ENCODE results near the gene ABCA12. TPM values are rescaled to one million over a fixed set of nuclear protein-coding genes. Genes with fewer than 3 reads are reported as not detected.

The ABCA12 gene
- total RNA-seq, 1 donor from 2014 or later, result not detected

DNA sequence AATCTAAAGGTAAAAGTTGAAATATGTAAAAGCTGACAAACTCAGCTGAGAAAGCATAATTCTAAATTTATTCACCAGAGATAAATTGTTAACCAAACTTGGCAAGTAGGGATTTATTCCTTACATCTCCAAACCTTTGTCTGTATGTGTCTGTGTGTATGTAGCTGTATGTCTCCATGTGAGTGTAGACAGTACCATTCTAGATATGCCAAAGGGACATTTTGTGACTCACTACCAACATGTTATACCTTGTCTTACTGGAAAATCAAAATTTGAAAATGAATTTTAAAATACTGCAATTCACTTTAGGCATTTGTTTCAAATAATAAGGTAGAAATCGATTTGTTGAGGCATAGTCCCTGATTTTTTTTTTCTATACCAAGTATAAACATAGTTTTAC lies 102.1 kb downstream of the ABCA12 start:
- DNase-seq (ENCODE audit: low spot score), result no peak

DNA sequence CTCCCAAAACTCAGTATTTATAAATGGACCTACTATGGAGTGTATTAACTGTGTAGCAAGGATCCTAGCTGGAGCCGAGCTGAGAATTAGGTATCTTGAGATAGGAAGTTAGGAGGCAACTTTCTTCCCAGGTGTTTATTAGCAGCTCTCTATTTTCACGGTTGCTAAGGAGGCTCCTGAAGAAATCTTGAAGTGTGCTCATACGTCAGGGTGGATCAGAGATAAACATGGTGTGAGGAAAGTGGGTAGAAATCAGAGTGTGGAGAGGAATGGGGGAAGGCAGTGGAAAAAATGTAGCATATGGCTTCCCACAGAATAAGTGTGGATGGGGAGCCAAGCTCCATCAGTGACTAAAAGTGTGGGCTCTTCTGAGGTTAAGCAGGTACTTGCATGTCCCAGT lies 104.3 kb downstream of the ABCA12 start:
- DNase-seq (ENCODE audit: low spot score), result no peak

DNA sequence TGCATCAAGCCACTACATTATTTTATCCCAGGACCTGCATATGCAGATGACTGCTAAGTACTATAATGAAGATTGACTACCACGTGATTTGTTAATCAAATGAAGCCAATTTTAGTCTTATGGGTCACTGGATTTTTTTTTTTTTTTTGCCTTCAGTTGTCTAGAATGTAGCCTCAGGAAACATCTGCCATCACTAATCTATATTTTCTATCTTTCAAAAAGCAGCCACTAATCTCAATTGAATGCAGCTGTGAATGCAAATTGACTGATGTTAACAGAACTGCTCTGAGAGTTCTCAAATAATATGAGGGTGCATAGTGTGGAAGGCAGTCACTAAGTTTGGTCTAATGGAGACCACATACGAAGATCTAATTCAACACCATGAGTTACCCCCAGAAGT lies 106.3 kb downstream of the ABCA12 start:
- no peak for DNase-seq (ENCODE audit: low spot score)

DNA sequence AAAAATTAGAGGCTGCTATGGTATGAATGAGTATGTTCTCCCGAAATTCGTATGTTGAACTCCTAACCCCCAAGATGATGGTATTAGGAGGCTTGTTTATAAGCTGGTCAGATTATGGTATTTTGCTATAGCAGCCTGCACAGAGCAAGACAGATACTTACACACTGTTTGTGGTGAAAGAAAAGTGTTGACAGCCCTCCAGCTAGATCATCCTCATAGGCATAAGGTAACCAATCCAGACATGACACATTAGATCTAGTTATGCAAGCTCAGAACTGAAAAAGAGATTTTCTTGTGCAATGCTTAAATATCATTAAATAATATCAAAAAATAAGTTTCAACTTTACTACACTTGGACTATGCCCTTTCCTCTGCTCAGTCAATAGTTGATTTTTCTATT lies 107.1 kb downstream of the ABCA12 start:
- no peak for DNase-seq (ENCODE audit: low spot score)

DNA sequence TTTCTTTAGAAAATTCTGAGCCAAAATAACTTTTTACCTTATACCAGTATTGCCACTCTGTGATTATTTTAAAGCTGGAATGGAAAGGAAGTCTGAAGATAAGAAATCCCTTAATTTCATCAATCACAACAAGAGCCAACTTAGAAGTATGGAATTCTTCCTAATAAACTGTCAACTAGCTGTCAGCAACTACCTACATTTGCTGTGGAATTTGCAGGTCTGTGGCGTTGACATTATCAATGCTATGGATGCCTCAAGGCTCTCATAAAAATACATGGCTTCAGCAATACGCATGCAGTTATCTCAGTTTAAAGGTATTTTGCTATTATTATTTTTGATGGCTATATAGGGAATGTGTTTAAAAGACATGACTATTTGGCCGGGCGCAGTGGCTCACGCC lies 108.5 kb downstream of the ABCA12 start:
- no peak for DNase-seq (ENCODE audit: low spot score)

DNA sequence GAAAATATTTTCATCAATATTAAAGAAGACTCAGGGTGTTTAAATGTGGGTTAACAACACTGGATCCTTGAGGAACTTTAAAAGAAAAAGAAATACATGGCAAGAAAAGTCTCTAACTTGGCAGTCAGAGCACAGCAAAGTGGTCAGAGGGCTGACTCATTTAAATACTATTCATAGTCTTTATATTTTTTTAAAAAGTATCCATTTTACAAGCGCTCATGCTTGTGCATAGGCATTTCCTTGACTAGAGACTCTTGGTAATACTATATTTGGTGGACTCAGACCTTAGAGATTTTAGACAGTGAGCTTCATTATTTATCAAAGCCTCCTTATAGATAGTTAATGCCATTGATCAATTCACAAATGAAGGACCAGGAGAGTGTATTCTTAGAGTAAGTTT lies 110.2 kb downstream of the ABCA12 start:
- DNase-seq (ENCODE audit: low spot score), result no peak

DNA sequence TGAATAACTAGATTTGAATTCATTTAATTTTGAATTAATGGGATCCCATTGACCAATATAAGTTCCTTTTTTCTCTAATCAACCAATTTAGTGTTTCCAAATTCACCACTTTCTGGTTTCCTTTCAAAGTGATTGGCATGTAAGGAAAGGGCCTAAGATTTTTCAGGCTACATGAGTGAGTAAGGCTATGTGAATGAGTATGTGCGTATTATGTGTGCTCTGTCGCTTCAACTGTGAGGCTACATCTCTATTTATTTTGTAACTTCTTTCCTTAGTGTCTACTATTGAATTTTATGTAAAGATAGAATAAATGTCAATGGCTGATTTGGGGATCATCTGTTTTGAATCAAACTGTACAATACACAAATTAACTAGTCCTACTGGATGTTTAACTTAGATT lies 110.6 kb downstream of the ABCA12 start:
- DNase-seq (ENCODE audit: low spot score), result no peak

DNA sequence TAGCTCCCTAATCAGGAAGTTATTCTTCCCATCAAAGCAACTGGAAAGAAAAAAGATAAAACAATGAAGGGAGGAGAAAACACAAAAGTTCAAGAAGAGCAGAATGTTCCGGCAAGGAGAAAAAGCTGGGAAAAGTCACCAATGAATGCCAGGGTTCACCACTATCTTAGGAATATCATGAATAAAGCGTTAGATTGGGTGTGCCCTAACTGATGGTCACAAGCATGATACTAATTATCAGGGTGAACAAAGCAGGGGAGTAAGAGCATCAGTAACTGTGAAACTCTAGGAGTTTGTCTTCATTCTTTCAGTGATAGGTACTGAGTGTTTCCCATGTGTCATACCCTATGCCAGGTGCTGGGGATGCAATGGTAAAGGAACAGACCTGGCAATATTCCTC lies 115.5 kb downstream of the ABCA12 start:
- DNase-seq (ENCODE audit: low spot score), result no peak

DNA sequence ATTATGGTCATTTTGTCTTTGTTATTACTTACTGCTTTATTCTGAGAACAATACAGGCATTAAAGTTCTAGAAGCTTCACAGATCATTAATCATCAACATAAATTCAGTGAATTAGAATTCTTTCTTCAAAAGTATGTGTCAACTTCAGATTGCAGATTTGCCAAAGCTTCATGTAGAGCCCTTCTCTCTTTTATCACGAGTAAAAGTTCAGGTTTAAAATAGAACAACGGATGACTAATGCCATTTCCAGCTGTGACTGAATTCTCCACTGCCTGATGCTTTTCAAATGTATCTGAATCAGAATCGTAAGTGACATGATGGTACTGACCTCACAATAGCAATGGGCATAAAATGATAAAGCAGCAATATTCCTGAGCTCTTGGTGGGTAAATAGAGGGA lies 116.0 kb downstream of the ABCA12 start:
- DNase-seq (ENCODE audit: low spot score), result no peak

DNA sequence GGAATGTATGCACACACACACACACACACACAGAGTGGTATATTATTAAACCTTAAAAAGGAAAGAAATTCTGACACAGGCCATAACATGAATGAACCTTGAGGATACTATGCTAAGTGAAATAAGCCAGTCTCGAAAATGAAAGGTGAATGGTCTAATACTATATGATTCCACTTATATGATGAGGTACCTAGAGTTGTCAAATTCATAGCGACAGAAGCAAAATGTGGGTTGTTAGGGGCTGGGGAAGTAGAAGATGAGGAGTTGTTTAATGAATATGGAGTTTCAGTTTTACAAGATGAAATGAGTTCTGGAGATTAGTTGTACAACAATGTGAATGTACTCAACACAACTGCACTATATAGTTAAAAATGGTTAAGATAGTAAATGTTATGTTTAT lies 118.1 kb downstream of the ABCA12 start:
- DNase-seq (ENCODE audit: low spot score), result no peak

DNA sequence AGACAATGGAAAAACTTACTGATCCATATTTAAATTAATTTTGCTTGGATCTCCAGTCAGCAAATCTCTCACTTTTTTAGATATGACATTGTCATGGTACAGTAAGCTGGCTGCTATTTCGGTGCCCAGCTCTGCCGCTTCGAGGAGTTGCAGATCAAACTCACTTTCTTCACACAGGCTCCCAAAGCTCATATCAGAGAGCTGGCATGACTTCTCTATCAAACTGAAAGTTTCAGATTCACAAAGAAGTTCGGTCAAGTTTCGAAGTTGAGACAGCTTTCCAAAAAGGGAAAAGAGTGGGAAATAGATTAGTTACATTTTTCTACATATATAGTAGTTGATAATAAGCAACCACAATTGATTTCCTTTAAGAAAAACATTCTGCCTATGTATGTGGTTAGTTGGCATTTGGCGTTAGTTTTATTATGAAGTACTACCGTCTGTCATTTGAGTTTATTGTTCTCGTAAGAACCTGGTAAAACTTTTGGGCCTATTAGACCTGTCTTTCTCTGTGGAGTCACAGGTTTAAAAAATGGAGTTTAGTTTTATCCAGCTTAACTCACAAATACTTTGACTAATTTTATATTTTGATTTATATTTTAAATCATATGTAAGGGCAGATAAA lies 118.8 kb downstream of the ABCA12 start:
- no peak for DNase-seq (ENCODE audit: low spot score)

DNA sequence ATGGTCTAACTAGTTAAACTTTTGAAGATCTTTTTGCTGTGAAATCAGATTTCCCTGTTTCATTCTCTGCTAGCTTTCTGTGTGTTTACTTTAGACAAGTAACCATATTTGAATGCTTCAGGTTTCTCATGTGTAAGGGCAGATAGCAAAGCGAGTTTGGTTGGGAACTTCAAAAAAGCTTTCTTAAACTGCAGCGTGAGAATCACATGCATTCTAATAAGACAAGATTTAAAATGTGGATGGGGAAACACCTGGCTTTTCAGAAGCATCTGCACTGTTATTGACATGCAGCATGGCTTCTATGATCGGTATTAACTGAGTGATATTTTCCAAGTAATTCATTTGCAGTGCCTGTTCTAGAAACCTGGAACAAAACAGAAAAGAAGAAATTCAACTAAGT lies 119.3 kb downstream of the ABCA12 start:
- no peak for DNase-seq (ENCODE audit: low spot score)

DNA sequence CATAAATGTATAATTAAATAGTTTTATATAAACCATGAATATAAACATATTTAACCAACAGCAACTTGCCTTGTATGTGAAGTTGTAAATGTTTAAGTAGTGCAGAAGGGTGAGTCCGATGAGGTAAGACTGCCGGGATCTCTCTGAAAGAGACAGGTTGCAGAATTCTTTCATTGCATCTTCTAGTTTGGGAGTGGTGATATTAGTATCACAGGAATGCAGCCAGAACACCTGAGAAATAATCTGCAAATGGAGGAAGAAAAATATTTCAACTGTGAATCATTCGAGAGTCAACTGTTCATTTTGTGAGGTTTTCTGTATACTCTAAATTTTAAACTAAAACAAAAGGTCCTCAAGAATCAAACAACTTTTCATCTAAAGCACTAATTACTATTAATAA lies 123.0 kb downstream of the ABCA12 start:
- no peak for DNase-seq (ENCODE audit: low spot score)

DNA sequence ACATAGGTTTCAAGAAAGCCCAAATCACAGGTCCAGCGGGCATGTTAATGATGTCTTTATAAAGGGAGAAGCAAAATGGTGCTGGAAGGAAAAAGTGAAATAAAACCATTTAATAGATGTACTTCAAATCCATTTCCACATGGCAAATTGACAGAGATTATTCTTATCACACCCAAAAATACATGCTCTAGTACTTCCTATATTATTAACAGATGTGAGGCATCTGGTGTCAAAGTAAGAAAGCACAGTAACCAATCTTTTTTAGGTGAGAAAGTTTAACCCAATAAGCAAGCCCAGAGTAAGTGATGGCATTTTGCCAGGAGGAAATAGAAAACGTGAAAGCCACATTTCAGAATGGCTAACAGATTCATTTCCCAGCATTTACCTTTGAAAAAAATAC lies 128.0 kb downstream of the ABCA12 start:
- DNase-seq (ENCODE audit: low spot score), result no peak

DNA sequence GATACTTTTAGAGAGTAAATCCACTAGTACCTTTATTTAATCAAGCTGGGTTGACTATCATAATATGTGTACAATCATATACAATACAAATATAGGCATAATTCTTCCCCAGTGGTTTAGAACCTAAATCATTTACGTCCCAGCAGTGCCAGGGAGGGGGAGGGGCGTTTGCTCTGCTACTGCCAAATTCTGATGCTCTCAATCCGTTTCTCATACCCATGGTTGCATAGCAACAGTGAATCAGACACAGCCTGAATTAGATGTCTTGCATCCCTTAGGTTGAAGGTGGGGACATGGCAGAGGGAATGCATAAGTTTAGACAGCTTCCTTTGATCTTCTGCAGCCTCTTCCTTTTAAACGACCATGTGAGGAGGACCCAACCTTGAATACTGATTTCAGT lies 135.4 kb downstream of the ABCA12 start:
- DNase-seq (ENCODE audit: low spot score), result no peak

DNA sequence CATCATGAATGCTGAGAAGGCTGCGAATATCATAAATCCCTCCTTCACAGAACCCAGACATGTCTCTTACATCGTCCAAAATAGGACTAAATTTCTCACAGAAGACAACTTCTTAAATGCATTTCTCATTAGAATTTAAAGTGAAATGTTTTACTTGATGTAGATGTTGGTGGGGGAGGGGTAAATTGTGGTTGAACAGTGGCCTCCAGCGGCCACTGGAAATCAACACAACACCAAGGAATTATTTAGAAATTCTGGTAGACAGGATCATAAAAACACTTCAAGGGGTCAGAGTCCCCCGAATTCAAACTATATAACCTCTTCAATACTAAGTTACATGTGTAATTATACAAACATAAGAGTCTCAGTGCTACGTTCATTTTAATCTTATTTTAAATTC lies 135.9 kb downstream of the ABCA12 start:
- no peak for DNase-seq (ENCODE audit: low spot score)

DNA sequence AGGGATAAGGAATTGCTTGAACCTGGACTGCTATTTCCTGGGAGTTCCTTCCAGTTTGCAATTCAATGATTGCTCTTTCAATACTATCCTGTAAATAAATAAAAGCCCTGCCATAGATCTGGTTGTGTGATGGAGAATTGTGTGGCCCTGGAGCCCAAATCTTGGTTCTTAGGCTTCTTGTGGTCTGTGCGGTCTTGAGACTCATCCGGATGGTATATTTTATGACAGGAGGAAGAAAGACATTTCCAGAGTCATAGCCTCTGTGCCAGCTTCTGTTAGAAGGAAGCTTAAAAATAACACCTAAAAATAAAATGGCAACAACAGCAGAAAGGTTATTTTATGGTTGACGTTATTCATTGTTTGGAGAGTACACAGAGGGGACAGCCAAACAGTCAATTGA lies 137.7 kb downstream of the ABCA12 start:
- no peak for DNase-seq (ENCODE audit: low spot score)

DNA sequence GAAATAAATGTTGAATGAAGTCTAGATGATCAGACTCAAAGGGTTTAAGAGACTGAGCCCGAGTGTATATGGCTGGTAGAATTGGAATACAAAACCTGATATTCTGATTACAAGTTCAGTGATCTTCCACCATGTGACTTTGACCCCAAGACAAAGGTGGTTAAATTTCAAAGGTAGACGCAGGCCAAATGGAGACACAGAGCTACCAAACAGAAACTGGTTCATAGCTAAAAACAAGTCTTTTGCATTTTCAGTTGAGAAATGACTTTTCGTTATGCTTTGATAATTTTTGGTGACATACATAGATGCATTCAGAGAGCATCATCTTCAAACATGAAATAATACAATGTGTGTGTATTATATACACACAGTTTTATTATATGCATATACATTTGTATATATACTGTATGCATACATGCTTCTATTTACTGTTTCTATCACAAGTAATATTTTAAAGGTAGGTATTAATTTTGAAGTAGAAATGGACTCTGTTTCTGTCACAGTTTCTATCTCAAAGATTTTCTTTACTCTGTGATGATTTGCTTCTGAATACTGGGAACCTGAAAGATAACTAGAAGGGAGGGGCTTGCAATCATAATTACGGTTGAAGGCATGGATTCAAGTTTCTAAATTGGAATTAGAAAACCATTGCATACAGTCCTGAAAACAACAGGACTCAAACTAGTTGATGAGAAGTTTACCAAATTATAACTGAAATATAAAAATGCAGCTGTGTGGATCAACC lies 142.3 kb downstream of the ABCA12 start:
- no peak for DNase-seq (ENCODE audit: low spot score)

DNA sequence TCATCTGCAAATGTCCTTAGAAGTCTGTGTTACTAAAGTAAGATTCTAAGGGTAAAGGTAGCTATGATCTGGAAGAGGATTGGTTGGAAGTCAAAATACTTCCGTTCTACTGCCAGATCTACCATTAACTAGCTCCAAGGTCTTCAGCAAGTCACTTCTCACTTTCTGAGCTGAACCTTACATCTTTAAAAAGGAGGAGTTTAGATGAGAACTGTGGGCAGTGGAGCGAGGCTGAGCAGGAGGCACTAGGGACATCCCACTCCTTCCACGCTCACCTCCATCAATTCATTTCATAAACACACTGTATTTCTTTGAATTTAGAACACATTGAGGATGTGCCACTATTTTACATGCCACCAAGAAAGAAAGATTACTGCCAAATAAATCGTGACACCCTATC lies 143.0 kb downstream of the ABCA12 start:
- no peak for DNase-seq (ENCODE audit: low spot score)

DNA sequence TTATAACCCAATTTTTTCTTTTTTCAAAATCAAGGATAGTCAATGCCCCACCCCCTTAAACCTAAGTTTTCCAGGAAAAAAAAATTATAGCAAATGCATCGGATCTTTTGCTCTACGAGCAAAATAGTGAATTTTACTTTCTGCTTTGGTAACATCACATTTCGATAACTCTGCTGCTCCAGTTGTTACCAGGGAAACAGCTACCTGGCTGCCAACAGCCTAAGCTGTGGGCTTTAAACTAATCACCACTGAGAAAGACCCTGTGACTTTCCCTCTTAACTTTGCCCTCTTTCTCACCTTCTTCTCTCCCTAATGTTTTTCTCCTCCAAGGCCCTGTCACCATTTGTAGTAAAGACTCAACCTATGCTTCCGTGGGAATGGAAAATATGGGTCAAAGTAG lies 145.5 kb downstream of the ABCA12 start:
- DNase-seq (ENCODE audit: low spot score), result no peak

DNA sequence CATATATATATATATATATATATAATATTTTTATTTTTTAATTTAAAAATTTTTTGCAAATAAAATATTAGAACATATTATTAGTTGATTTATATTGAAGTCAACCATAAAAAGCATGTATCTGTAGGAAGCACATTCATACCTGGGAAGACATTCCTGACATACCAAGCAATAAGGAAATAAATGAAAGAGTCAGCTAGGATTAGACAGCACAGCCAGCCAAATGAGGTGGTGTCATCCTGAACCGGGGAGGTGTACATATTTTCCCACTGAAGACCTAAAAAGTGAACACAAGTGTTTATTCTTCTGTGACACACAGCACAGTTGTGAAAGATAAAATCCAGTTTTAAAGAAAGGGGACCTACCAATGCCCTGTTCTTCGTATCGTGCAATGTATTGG lies 149.2 kb downstream of the ABCA12 start:
- DNase-seq (ENCODE audit: low spot score), result no peak

DNA sequence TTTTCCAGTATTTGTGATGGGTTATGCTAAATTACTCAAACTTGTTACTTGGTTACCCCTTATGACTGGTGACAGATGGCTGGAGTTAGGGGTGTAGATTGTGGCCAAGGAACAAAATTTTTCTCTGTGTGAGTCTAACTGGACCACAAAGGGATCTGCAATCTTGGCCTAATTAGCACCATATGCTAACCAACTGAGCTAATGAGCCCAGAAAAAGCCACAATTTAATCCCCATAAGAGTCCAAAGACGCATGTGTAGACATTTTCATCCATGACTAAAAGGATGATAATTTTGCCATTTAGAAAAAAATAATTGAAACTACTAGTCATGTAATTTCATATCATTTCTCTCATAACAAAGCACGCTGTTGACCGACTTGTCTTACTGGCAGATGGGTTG lies 151.2 kb downstream of the ABCA12 start:
- no peak for DNase-seq (ENCODE audit: low spot score)

DNA sequence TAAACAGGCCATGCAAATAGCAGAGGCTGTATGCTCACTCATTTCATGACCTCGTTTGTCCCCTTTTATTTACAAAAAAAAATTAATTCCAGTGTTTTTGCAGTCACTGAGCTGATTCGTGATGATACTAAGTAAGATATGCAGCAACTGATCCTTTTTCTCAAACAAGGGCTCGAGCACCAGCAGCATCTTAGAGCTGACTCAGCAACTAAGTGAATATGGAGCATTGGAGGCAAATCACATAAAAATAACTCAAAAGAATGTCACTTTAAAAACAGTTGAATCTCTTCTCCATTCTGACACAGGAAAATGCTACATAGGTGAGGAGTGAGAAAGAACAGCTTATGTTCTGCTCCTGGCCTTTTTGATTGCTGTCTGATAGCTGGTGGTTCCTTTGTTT lies 152.8 kb downstream of the ABCA12 start:
- no peak for DNase-seq (ENCODE audit: low spot score)

Measured in mesenteric fat pad (tissue), 1 donor.